Gastroesophageal sphincter (tissue), 4 donors: Measurements from ENCODE around the gene SPATA6. TPM values are rescaled to one million over a fixed set of nuclear protein-coding genes. Genes with fewer than 3 reads are reported as not detected.

Source experiments
- ATAC-seq: fragments of 150-250 bp; one replicate; pipeline ENCODE4 v1.9.1; 2016; ENCODE audit warnings: mild to moderate bottlenecking, moderate library complexity
- H3K27ac ChIP-seq, 4 donors: fragments of 200-600 bp; sonication (generic) in 3 of 4; 1 replicate in 3 of 4; 2 replicates in 1 of 4; pipeline ENCODE4 v1.5.1; 2016 to 2019
- H3K27me3 ChIP-seq: fragments of 200-600 bp; sonication (generic); one replicate; pipeline ENCODE4 v1.5.1; 2019
- H3K36me3 ChIP-seq, 2 donors: fragments of 200-600 bp; sonication (generic); one replicate each; pipeline ENCODE4 v1.5.1; 2019; ENCODE audit warnings: control low read depth in 1 of 2
- H3K4me1 ChIP-seq, 3 donors: fragments of 200-600 bp; sonication (generic); 1 replicate in 2 of 3; 2 replicates in 1 of 3; pipeline ENCODE4 v1.5.1; 2016 to 2019; ENCODE audit warnings: control low read depth in 2 of 3
- H3K4me3 ChIP-seq, 2 donors: fragments of 200-600 bp; sonication (generic); one replicate each; pipeline ENCODE4 v1.5.1; 2019; ENCODE audit warnings: mild to moderate bottlenecking in 1 of 2, moderate library complexity in 1 of 2
- H3K9me3 ChIP-seq, 3 donors: fragments of 200-600 bp; sonication (generic); one replicate each; pipeline ENCODE4 v1.5.1; 2017 to 2019; ENCODE audit warnings: control low read depth in 2 of 3
- EP300 ChIP-seq: sonication (generic); formaldehyde crosslinking; IDR thresholded peaks from one replicate; pipeline ENCODE4 v1.6.1; 2017; ENCODE audit warnings: antibody characterized with exemption, mild to moderate bottlenecking
- POLR2A ChIP-seq, 2 donors: fragments of 450-650 bp; IDR thresholded peaks; one replicate each; pipeline ENCODE4 v1.6.1; 2017; ENCODE audit warnings: antibody characterized with exemption in 2 of 2, mild to moderate bottlenecking in 2 of 2, moderate library complexity in 1 of 2
- POLR2AphosphoS5 ChIP-seq: sonication (generic); formaldehyde crosslinking; IDR thresholded peaks from one replicate; pipeline ENCODE4 v1.6.1; 2017; ENCODE audit warnings: antibody characterized with exemption
- WGBS, 2 donors: methylation state at CpG; one replicate each; pipeline ENCODE4 v1.1.5; 2018; ENCODE audit warnings: low coverage in 1 of 2; 5-methylcytosine and 5-hydroxymethylcytosine counted together
- total RNA-seq, 4 donors: library from RNA; depleted of rRNA; stranded (reverse); fragments of >200 nt; gene quantifications; one replicate each; pipeline ENCODE4 v1.1.0, GENCODE V29; 2016
- TF ChIP-seq, protein P1 (sequence below), 4 experiments: fragments of 200-600 bp in 2 of 4; fragments of 450-650 bp in 2 of 4; sonication (generic) in 1 of 4; IDR thresholded peaks; one replicate each; pipeline ENCODE4 v1.5.1; 2017 to 2019; ENCODE audit warnings: antibody characterized with exemption in 4 of 4, mild to moderate bottlenecking in 2 of 4, moderate library complexity in 2 of 4

The SPATA6 gene
- total RNA-seq, 4 donors from 2014 or later, result 16.3 to 31.9 (median 16.4) TPM

DNA sequence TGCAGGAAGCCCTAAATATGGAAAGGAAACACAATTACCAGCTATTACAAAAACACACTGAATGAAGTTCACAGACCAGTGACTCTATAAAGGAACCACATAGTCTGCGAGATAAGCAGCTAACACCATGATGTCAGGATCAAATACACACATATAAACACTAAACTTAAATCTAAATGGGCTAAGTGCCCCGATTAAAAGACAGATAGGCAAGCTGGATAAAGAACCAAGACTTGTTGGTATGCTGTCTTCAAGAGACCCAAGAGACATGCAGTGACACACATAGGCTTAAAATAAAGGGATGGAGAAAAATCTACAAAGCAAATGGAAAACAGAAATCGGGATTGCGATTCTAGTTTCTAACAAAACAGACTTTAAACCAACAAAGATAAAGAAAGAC is 127.6 kb downstream of the SPATA6 start:
- no peak overlapping the region for H3K4me3 ChIP-seq
- peaks cover 0 to 21% of the 10 kb centered on the region in 2 donors for H3K36me3 ChIP-seq
- no peaks in the 10 kb centered on the region for H3K4me1 ChIP-seq
- WGBS, 2 donors, result 90 to 93% methylated on average over 4 of the region's 4 CpGs
- no peak overlapping the region for H3K27ac ChIP-seq
- no peaks in the 10 kb centered on the region for H3K27me3 ChIP-seq
- peaks cover 0 to 25% (median 0%) of the 10 kb centered on the region in 3 donors for H3K9me3 ChIP-seq
- TF ChIP-seq, protein P1, sequence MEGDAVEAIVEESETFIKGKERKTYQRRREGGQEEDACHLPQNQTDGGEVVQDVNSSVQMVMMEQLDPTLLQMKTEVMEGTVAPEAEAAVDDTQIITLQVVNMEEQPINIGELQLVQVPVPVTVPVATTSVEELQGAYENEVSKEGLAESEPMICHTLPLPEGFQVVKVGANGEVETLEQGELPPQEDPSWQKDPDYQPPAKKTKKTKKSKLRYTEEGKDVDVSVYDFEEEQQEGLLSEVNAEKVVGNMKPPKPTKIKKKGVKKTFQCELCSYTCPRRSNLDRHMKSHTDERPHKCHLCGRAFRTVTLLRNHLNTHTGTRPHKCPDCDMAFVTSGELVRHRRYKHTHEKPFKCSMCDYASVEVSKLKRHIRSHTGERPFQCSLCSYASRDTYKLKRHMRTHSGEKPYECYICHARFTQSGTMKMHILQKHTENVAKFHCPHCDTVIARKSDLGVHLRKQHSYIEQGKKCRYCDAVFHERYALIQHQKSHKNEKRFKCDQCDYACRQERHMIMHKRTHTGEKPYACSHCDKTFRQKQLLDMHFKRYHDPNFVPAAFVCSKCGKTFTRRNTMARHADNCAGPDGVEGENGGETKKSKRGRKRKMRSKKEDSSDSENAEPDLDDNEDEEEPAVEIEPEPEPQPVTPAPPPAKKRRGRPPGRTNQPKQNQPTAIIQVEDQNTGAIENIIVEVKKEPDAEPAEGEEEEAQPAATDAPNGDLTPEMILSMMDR (IDR thresholded peaks at IDR 0.05), result no peak
- TF ChIP-seq POLR2A (IDR thresholded peaks at IDR 0.05) (no peak), POLR2AphosphoS5 (no peak), EP300 (no peak)
- no peak for ATAC-seq

DNA sequence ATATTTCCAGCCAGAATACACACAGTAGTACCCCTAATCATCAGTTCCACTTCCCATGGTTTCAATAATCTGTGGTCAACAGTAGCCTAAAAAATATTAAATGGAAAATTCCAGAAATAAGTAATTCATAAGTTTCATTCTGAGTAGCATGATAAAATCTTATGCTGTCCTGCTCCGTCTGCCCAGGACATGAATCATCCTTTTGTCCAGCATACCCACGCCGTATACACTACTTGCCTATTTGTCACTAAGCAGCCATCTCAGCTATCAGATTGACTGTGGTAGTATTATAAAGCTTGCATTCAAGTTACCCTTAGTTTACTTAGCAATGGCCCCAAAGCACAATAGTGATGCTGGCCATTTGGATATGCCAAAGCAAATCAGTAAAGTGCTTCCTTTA is 130.8 kb downstream of the SPATA6 start:
- H3K9me3 ChIP-seq, result peaks cover 0 to 18% (median 0%) of the 10 kb centered on the region in 3 donors
- no peak overlapping the region for H3K27ac ChIP-seq
- no peaks in the 10 kb centered on the region for H3K4me1 ChIP-seq
- 71 to 89% methylated on average over 3 of the region's 3 CpGs for WGBS, 2 donors
- no peak for ATAC-seq
- no peak for TF ChIP-seq EP300
- TF ChIP-seq, protein P1 (IDR thresholded peaks at IDR 0.05), result no peak
- TF ChIP-seq POLR2A (IDR thresholded peaks at IDR 0.05), result no peak
- no peak for TF ChIP-seq POLR2AphosphoS5
- H3K4me3 ChIP-seq, result no peak overlapping the region
- H3K27me3 ChIP-seq, result no peaks in the 10 kb centered on the region
- peaks cover 0 to 24% of the 10 kb centered on the region in 2 donors for H3K36me3 ChIP-seq

DNA sequence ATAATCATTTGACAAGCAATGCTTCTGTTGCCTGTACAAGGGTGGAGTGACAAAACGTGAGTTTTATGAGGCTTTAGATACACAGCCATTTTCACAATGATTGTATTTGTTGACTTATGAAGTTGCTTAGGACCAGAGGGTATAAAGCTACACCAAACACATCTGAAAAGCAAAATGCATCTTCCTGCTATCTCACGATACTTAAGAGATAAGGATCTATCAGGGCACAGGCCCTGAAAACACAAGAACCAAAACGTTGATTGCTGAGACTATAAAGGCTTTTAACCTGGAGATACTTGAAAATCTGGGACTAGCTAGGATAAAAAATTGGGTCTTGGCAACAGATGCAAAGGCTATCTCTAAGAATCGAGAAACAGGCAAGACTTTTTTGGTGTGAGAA is 133.7 kb downstream of the SPATA6 start:
- H3K27ac ChIP-seq, result no peak overlapping the region
- H3K4me3 ChIP-seq, result no peak overlapping the region
- H3K9me3 ChIP-seq, result peaks cover 0 to 13% (median 0%) of the 10 kb centered on the region in 3 donors
- ATAC-seq, result no peak
- peaks cover 0 to 47% of the 10 kb centered on the region in 2 donors for H3K36me3 ChIP-seq
- no peaks in the 10 kb centered on the region for H3K27me3 ChIP-seq
- WGBS, 2 donors, result 64 to 79% methylated on average over 3 to 4 of the region's 4 CpGs
- TF ChIP-seq POLR2A (IDR thresholded peaks at IDR 0.05) (no peak), POLR2AphosphoS5 (no peak), EP300 (no peak)
- TF ChIP-seq, protein P1 (IDR thresholded peaks at IDR 0.05), result no peak
- no peaks in the 10 kb centered on the region for H3K4me1 ChIP-seq

DNA sequence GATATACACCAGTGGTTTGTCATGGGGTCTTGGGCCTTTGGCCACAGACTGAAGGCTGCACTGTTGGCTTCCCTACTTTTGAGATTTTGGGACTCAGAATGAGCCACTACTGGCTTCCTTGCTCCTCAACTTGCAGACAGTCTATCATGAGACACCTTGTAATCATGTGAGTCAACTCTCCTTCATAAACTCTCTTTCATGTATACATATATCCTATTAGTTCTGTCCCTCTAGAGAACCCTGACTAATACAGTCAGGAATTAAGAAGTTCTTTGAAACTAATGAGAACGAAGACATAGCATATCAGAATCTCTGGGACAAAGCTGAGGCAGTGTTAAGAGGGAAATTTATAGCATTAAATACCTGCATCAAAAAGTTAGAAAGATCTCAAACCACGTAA is 138.7 kb downstream of the SPATA6 start:
- Histone ChIP-seq H3K4me1 (no peaks in the 10 kb centered on the region), H3K4me3 (no peak overlapping the region), H3K9me3 (peaks cover 0 to 39% (median 0%) of the 10 kb centered on the region in 3 donors), H3K36me3 (peaks cover 0 to 69% of the 10 kb centered on the region in 2 donors), H3K27me3 (no peaks in the 10 kb centered on the region), H3K27ac (no peak overlapping the region)
- WGBS, 2 donors, result 0 to 46% methylated on average over 1 to 2 of the region's 2 CpGs
- TF ChIP-seq EP300 (no peak), POLR2A (IDR thresholded peaks at IDR 0.05) (no peak), POLR2AphosphoS5 (no peak)
- TF ChIP-seq, protein P1 (IDR thresholded peaks at IDR 0.05), result no peak
- no peak for ATAC-seq

DNA sequence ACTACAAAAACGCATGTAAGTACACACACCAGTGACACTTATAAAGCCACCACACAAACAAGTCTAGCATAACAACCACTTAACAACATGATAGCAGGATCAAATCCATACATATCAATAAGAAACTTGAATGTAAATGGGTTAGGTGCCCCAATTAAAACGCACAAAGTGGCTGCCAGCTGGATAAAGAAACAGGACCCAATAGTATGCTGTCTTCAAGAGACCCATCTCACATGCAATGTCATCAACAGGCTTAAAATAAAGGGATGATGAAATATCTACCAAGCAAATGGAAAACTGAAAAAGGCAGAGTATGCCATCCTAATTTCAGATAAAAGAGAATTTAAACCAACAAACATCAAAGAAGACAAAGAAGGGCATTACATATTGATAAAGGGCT is 139.9 kb downstream of the SPATA6 start:
- ATAC-seq, result no peak
- TF ChIP-seq POLR2AphosphoS5, result no peak
- no peak for TF ChIP-seq EP300
- no peak for TF ChIP-seq POLR2A (IDR thresholded peaks at IDR 0.05)
- TF ChIP-seq, protein P1 (IDR thresholded peaks at IDR 0.05), result no peak
- peaks cover 0 to 69% of the 10 kb centered on the region in 2 donors for H3K36me3 ChIP-seq
- no peaks in the 10 kb centered on the region for H3K4me1 ChIP-seq
- no peak overlapping the region for H3K27ac ChIP-seq
- WGBS, 2 donors, result 91 to 96% methylated on average over 2 of the region's 2 CpGs
- no peak overlapping the region for H3K4me3 ChIP-seq
- H3K27me3 ChIP-seq, result no peaks in the 10 kb centered on the region
- H3K9me3 ChIP-seq, result peaks cover 0 to 39% (median 0%) of the 10 kb centered on the region in 3 donors
